Measurements from ENCODE around the gene MIPOL1. TPM values are rescaled to one million over a fixed set of nuclear protein-coding genes. Genes with fewer than 3 reads are reported as not detected.

The MIPOL1 gene
- total RNA-seq, 6 experiments from 2014 or later: 3.0 to 5.7 (median 4.0) TPM

DNA sequence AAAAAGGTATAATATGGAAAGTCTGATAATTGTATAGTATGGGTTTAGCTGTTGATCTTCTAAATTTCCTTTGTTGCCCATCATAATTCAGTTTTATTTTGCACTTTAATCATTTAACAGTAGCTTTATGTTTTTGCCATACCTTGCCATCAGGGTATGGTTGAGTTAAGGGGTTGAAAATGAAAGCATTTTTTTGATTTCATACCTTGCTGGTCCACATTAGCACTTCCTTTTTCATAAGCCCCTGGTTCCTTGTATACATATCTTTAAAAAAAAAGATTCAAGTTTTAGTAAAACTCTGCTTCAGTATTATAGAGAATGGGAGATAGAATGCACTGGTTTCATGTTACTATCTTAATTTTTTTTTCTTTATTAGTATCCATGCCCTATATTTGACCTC is 71.1 kb downstream of the MIPOL1 start:
- H3K27me3 ChIP-seq: no peaks in the 10 kb centered on the region
- intact Hi-C loops (cut with DNase I): no loop called here
- TF ChIP-seq, protein P1, sequence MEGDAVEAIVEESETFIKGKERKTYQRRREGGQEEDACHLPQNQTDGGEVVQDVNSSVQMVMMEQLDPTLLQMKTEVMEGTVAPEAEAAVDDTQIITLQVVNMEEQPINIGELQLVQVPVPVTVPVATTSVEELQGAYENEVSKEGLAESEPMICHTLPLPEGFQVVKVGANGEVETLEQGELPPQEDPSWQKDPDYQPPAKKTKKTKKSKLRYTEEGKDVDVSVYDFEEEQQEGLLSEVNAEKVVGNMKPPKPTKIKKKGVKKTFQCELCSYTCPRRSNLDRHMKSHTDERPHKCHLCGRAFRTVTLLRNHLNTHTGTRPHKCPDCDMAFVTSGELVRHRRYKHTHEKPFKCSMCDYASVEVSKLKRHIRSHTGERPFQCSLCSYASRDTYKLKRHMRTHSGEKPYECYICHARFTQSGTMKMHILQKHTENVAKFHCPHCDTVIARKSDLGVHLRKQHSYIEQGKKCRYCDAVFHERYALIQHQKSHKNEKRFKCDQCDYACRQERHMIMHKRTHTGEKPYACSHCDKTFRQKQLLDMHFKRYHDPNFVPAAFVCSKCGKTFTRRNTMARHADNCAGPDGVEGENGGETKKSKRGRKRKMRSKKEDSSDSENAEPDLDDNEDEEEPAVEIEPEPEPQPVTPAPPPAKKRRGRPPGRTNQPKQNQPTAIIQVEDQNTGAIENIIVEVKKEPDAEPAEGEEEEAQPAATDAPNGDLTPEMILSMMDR (IDR thresholded peaks at IDR 0.05): no peak
- H3K4me1 ChIP-seq: no peaks in the 10 kb centered on the region
- ATAC-seq: no peak
- no peak overlapping the region for H3K4me3 ChIP-seq
- H3K27ac ChIP-seq: no peak overlapping the region
- no peak for DNase-seq
- no peaks in the 10 kb centered on the region for H3K9me3 ChIP-seq
- H3K36me3 ChIP-seq: no peaks in the 10 kb centered on the region

DNA sequence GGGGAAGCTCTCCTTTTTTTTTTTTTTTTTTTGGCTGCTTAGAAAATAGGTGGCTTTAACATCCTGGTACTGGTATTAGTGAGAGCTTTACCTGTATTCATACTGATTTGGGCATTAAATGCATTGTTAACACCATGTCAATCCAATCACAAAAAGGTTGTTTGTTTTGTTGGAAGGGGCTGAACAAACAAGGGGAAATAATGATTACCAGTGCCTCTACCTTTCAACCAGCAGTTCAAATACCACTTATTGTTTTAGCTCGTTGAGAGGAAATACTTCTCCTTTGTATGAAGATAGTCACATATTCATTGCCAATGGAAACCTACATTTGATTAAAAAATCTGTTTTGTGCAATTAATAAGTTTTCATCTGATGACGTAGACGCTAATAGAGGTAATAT is 72.9 kb downstream of the MIPOL1 start:
- H3K4me3 ChIP-seq: no peak overlapping the region
- 78% methylated on average over 3 of the region's 3 CpGs for WGBS (ENCODE audit: insufficient coverage, low coverage, low lambda C conversion rate, missing lambda C conversion rate)
- no peaks in the 10 kb centered on the region for H3K27me3 ChIP-seq
- no peak for TF ChIP-seq POLR2A (IDR thresholded peaks at IDR 0.05)
- TF ChIP-seq, protein P1 (IDR thresholded peaks at IDR 0.05): no peak
- intact Hi-C loops (cut with DNase I): no loop called here
- no peak overlapping the region for H3K27ac ChIP-seq
- DNase-seq (no peak), ATAC-seq (no peak)
- H3K9me3 ChIP-seq: no peaks in the 10 kb centered on the region
- no peaks in the 10 kb centered on the region for H3K36me3 ChIP-seq
- peaks cover 0 to 3% (median 0%) of the 10 kb centered on the region in 4 donors for H3K4me1 ChIP-seq

DNA sequence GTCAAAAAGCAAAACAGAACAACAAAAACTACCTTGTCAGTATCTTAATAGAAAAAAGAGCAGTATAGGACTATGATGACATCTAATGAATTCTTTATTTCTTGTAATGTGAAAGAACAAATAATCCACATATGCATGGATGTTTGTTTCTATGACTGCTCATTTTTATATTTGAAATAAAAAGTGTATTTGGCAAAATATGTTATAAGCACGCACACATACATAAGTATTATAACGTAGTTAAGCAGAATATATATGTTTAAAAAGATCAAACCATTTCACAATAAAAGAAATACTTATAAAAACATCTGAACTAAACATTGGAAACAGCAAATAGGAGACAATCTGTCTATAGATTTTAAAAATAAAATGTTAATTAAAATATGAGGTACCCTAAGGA is 74.8 kb downstream of the MIPOL1 start:
- ATAC-seq (no peak), DNase-seq (no peak)
- WGBS (ENCODE audit: insufficient coverage, low coverage, low lambda C conversion rate, missing lambda C conversion rate): 89% methylated on average over 2 of the region's 2 CpGs
- peaks cover 0 to 8% (median 0%) of the 10 kb centered on the region in 4 donors for H3K4me1 ChIP-seq
- H3K9me3 ChIP-seq: no peaks in the 10 kb centered on the region
- no peaks in the 10 kb centered on the region for H3K27me3 ChIP-seq
- TF ChIP-seq POLR2A (IDR thresholded peaks at IDR 0.05): no peak
- TF ChIP-seq, protein P1 (IDR thresholded peaks at IDR 0.05): no peak
- no peak overlapping the region for H3K4me3 ChIP-seq
- no peak overlapping the region for H3K27ac ChIP-seq
- H3K36me3 ChIP-seq: no peaks in the 10 kb centered on the region
- intact Hi-C loops (cut with DNase I): no loop called here

DNA sequence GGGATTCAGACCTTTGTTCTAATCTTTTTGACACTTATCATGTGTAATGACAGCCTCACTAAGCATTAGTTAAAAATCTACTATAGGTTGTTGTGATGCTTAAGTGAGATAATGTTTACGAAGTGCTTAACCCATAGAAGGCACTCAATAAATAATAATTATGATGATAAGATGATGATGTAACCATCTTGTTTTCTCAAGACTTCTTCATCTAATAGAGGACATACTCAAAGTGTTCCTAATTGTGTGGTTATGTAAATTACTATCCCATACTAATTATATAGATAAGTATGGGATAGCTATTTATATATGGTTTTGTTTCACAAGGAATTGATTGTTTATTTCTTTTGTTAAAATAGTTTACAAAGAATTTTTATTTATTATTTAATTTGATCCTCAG is 76.9 kb downstream of the MIPOL1 start:
- no peaks in the 10 kb centered on the region for H3K9me3 ChIP-seq
- H3K4me1 ChIP-seq: peaks cover 0 to 15% (median 0%) of the 10 kb centered on the region in 4 donors
- no peak overlapping the region for H3K27ac ChIP-seq
- ATAC-seq: no peak
- no peak for DNase-seq
- no peak overlapping the region for H3K4me3 ChIP-seq
- no peaks in the 10 kb centered on the region for H3K27me3 ChIP-seq
- no peaks in the 10 kb centered on the region for H3K36me3 ChIP-seq
- WGBS (ENCODE audit: insufficient coverage, low coverage, low lambda C conversion rate, missing lambda C conversion rate): 100% methylated on average over 1 of the region's 1 CpG
- intact Hi-C loops (cut with DNase I): no loop called here
- no peak for TF ChIP-seq POLR2A (IDR thresholded peaks at IDR 0.05)

DNA sequence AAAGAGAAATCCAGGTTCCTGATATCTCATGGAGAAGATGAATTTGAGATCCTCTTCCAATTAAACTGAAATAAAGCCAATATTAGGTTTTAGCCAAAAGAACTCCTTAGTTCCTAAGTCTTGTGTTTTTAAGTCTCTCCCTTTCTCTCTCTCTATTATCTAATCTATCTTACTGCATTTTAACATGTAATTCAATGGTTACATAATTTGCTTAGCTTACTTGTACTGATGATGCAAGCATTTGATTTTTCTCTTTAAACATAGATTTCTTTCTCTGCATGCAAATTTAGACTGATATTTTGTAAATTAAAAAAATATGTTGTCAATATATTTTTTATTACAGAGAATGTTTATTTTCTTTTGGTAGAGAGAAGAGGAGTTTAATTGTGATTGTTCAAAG is 78.2 kb downstream of the MIPOL1 start:
- Histone ChIP-seq H3K9me3 (no peaks in the 10 kb centered on the region), H3K27me3 (no peaks in the 10 kb centered on the region), H3K4me1 (peaks cover 0 to 18% (median 0%) of the 10 kb centered on the region in 4 donors), H3K36me3 (no peaks in the 10 kb centered on the region), H3K27ac (no peak overlapping the region), H3K4me3 (no peak overlapping the region)
- DNase-seq (no peak), ATAC-seq (peak in 1 of 4 donors; percentile 52)
- TF ChIP-seq, protein P1 (IDR thresholded peaks at IDR 0.05): no peak
- no peak for TF ChIP-seq POLR2A (IDR thresholded peaks at IDR 0.05)
- intact Hi-C loops (cut with DNase I): no loop called here
